GM10248 (cell line): Measurements from ENCODE around the gene TLE3.

Experiments
- CTCF ChIA-PET: fragments of 300-600 bp; sonication (Branson Sonifier 250); formaldehyde crosslinking; extraction: SDS; loops from one replicate; lab custom pipeline; 2021; ENCODE audit warnings: antibody characterized with exemption; lab: Yijun Ruan, JAX
- POLR2A ChIA-PET: fragments of 350-650 bp; sonication (Branson Sonifier 250); formaldehyde crosslinking; extraction: SDS; loops from one replicate; lab custom pipeline; 2020; ENCODE audit warnings: antibody characterized with exemption; lab: Yijun Ruan, JAX
- DNase-seq: peaks from one replicate; pipeline ENCODE4 v3.0.0; 2012; ENCODE audit errors: extremely low spot score
- TF ChIP-seq, protein P1 (sequence below): IDR thresholded peaks from 2 replicates; pipeline ENCODE4 v1.5.1; 2012; ENCODE audit warnings: mild to moderate bottlenecking, low read depth; ENCODE audit errors: extremely low read depth, missing control alignments, control extremely low read depth

The TLE3 gene

GRCh38 chr15:70093070-70093469 lies 4.6 kb downstream of the TLE3 start:
- no peak for DNase-seq
- TF ChIP-seq, protein P1, sequence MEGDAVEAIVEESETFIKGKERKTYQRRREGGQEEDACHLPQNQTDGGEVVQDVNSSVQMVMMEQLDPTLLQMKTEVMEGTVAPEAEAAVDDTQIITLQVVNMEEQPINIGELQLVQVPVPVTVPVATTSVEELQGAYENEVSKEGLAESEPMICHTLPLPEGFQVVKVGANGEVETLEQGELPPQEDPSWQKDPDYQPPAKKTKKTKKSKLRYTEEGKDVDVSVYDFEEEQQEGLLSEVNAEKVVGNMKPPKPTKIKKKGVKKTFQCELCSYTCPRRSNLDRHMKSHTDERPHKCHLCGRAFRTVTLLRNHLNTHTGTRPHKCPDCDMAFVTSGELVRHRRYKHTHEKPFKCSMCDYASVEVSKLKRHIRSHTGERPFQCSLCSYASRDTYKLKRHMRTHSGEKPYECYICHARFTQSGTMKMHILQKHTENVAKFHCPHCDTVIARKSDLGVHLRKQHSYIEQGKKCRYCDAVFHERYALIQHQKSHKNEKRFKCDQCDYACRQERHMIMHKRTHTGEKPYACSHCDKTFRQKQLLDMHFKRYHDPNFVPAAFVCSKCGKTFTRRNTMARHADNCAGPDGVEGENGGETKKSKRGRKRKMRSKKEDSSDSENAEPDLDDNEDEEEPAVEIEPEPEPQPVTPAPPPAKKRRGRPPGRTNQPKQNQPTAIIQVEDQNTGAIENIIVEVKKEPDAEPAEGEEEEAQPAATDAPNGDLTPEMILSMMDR = no peak
- POLR2A ChIA-PET = no interaction called here
- CTCF ChIA-PET = interaction anchor here (0.8 to 2.8 kb wide), 3 partner anchors 13 to 396 kb away, joined by 3 to 7 read pairs (median 4); no protein-coding TSS in a partner anchor

GRCh38 chr15:70092464-70093027 lies 5.2 kb downstream of the TLE3 start:
- TF ChIP-seq, protein P1 = no peak
- POLR2A ChIA-PET = no interaction called here
- no peak for DNase-seq
- CTCF ChIA-PET = interaction anchor here (1.6 to 2.8 kb wide), 2 partner anchors 12 to 16 kb away, joined by 3 to 7 read pairs; no protein-coding TSS in a partner anchor

- POLR2A ChIA-PET = interaction anchor here (0.5 kb wide), 1 partner anchor 10 kb away, joined by 10 read pairs; no protein-coding TSS in a partner anchor
- TF ChIP-seq, protein P1 = no peak
- CTCF ChIA-PET = interaction anchor here (1.6 to 2.8 kb wide), 2 partner anchors 12 to 16 kb away, joined by 3 to 7 read pairs; no protein-coding TSS in a partner anchor
- no peak for DNase-seq
These were observed 5.8 kb downstream of the TLE3 start for GRCh38 chr15:70091726-70092463.

DNA sequence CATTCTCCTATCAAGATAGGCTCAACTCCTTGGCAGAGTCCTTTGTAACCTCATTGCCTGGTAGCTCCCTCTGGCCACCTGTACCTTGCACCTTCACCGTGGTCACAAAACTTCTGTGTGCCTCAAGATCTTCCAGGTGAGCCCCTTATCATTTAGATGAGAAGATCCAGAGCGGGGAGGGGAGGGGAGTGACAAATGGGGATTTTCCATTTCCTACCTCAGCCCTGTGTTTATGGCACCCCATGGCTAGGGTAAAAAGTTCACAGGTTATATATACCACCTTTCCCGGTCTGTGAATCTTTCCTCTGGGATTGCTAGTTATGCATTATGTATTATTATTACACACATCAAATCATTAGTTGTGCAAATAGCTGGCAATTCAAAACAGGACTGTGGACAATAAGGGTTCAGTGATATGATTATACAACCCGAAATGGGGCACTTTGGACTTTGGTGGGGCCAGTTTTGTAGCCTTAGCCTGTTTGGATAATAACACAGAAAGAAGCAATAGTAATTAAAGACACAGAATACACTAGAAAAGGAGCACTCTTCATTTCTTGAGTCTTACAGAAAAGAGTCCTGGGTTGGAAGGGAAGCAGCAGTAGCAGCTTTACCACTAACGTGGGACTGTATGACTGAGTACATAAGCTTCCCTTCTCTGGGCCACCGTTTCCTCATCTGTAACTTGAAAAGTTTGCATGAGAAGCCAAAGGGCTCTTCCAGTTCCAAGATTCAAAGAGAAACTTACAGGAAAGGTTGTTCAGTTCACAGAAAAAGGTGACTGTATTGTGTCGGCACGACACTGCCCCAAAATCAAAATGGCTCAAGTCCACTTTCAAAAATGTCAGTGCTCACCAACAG lies 7.1 kb downstream of the TLE3 start:
- ChIA-PET POLR2A (no interaction called here), CTCF (interaction anchor here (1.4 to 2.8 kb wide), 2 partner anchors 10 to 273 kb away, joined by 4 to 7 read pairs; no protein-coding TSS in a partner anchor)
- TF ChIP-seq, protein P1 = no peak
- no peak for DNase-seq

DNA sequence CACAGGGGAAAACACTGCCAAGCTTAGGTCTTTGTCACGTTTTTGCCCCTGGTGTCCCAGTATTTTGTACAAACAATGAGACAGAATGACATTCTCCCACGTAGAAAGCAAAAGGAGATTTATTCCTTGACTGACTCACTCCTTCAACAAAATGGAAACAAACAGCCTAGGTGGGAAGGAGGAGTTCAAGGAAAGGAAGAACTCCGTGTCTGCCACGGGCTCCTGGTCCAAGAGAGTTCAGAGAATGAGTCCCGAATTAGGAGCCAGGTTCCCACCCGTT lies 8.1 kb downstream of the TLE3 start:
- CTCF ChIA-PET = no interaction called here
- DNase-seq = no peak

More for the DNA sequence above, 8.1 kb downstream of the TLE3 start:
- TF ChIP-seq, protein P1 = no peak
- POLR2A ChIA-PET = no interaction called here
